ENCODE measurements around the gene FAM222B. TPM values are rescaled to one million over a fixed set of nuclear protein-coding genes. Genes with fewer than 3 reads are reported as not detected.

The FAM222B gene
- total and polyA plus RNA-seq, 9 of the 15 experiments (the other 6 are each of a cell fraction or from before 2014, with no cell fraction given): 4.0 to 34.6 (median 7.5) TPM

DNA sequence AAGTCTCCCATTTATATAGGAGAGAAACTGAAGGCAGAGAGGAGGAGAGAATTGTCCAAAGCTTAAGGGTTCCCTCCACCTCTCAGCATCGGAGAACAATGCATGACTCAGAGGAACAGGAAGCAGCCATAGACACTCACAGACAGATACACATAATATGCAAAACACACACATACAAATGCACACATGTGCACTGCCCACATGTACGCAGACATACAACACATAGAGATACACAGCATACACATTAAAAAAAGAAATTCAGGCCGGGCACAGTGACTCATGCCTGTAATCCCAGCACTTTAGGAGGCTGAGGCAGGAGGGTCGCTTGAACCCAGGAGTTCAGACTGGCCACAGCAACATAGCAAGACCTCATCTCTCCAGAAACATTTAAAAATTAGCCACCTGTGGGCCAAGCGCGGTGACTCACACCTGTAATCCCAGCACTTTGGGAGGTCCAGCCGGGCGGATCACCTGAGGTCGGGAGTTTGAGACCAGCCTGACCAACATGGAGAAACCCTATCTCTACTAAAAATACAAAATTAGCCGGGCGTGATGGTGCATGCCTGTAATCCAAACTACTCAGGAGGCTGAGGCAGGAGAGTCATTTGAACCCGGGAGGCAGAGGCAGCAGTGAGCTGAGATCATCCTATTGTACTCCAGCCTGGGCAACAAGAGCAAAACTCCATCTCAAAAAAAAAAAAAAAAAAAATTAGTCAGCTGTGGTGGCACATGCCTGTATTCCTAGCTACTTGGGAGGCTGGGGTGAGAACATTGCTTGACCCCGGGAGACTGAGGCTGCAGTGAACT is 23.6 kb upstream of the FAM222B start (continued):
- no peak for TF ChIP-seq ATF4 (CRISPR knock-in tag; IDR thresholded peaks at IDR 0.05)
- TF ChIP-seq, protein P1, sequence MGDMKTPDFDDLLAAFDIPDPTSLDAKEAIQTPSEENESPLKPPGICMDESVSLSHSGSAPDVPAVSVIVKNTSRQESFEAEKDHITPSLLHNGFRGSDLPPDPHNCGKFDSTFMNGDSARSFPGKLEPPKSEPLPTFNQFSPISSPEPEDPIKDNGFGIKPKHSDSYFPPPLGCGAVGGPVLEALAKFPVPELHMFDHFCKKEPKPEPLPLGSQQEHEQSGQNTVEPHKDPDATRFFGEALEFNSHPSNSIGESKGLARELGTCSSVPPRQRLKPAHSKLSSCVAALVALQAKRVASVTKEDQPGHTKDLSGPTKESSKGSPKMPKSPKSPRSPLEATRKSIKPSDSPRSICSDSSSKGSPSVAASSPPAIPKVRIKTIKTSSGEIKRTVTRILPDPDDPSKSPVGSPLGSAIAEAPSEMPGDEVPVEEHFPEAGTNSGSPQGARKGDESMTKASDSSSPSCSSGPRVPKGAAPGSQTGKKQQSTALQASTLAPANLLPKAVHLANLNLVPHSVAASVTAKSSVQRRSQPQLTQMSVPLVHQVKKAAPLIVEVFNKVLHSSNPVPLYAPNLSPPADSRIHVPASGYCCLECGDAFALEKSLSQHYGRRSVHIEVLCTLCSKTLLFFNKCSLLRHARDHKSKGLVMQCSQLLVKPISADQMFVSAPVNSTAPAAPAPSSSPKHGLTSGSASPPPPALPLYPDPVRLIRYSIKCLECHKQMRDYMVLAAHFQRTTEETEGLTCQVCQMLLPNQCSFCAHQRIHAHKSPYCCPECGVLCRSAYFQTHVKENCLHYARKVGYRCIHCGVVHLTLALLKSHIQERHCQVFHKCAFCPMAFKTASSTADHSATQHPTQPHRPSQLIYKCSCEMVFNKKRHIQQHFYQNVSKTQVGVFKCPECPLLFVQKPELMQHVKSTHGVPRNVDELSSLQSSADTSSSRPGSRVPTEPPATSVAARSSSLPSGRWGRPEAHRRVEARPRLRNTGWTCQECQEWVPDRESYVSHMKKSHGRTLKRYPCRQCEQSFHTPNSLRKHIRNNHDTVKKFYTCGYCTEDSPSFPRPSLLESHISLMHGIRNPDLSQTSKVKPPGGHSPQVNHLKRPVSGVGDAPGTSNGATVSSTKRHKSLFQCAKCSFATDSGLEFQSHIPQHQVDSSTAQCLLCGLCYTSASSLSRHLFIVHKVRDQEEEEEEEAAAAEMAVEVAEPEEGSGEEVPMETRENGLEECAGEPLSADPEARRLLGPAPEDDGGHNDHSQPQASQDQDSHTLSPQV (IDR thresholded peaks at IDR 0.05): no peak; the same call in 1 of the 2 replicates
- TF ChIP-seq, protein P2, sequence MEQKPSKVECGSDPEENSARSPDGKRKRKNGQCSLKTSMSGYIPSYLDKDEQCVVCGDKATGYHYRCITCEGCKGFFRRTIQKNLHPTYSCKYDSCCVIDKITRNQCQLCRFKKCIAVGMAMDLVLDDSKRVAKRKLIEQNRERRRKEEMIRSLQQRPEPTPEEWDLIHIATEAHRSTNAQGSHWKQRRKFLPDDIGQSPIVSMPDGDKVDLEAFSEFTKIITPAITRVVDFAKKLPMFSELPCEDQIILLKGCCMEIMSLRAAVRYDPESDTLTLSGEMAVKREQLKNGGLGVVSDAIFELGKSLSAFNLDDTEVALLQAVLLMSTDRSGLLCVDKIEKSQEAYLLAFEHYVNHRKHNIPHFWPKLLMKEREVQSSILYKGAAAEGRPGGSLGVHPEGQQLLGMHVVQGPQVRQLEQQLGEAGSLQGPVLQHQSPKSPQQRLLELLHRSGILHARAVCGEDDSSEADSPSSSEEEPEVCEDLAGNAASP (IDR thresholded peaks at IDR 0.05): no peak
- TF ChIP-seq ZFP30 (CRISPR knock-in tag; IDR thresholded peaks at IDR 0.05; ENCODE audit: borderline replicate concordance): no peak
- no peak for TF ChIP-seq RBM22 (IDR thresholded peaks at IDR 0.05; ENCODE audit: low read depth, low read length, poor library complexity, severe bottlenecking)
- TF ChIP-seq NFATC3 (IDR thresholded peaks at IDR 0.05): no peak
- TF ChIP-seq PCBP2 (IDR thresholded peaks at IDR 0.05; ENCODE audit: low read depth, low read length, poor library complexity, severe bottlenecking): no peak
- no peak; the same call in 1 of the 2 replicates for TF ChIP-seq CREM (IDR thresholded peaks at IDR 0.05; ENCODE audit: low read depth)
- TF ChIP-seq THRAP3 (IDR thresholded peaks at IDR 0.05; ENCODE audit: borderline replicate concordance): no peak
- TF ChIP-seq SAP30 (IDR thresholded peaks at IDR 0.05; ENCODE audit: borderline replicate concordance, insufficient read depth, low read depth, low read length, poor library complexity, severe bottlenecking): no peak
- no peak for TF ChIP-seq DIDO1 (tag; IDR thresholded peaks at IDR 0.05; ENCODE audit: low read depth)
- no peak for TF ChIP-seq SMARCC2 (IDR thresholded peaks at IDR 0.05; ENCODE audit: low read depth)
- no peak for TF ChIP-seq SFPQ (IDR thresholded peaks at IDR 0.05; ENCODE audit: low read depth, low read length)
- peak; percentile 75; the same call in 1 of the 2 replicates for TF ChIP-seq ZC3H8 (IDR thresholded peaks at IDR 0.05)
- TF ChIP-seq SNAPC5 (CRISPR knock-in tag; IDR thresholded peaks at IDR 0.05): no peak
- no peak for TF ChIP-seq ZBTB34 (CRISPR knock-in tag; IDR thresholded peaks at IDR 0.05)

All from K562 (cell line).